Breast epithelium (tissue), 4 donors: ENCODE data around the gene PCDHGA8. TPM values are rescaled to one million over a fixed set of nuclear protein-coding genes. Genes with fewer than 3 reads are reported as not detected.
A peak's percentile ranks its signal among the peaks of the same experiment; 100 is the strongest.
"Not testable (repeated sequence)": the region's sequence is repeated elsewhere in the genome, so short reads cannot be mapped to it uniquely, and the experiment has no call there.

Experiments
- DNase-seq, 2 donors: peaks; one replicate each; pipeline ENCODE4 v3.0.0-alpha.2; 2019; ENCODE audit warnings: low spot score in 2 of 2
- H3K27ac ChIP-seq, 2 donors: fragments of 200-600 bp; sonication (generic) in 1 of 2; one replicate each; pipeline ENCODE4 v1.5.1; 2016 to 2019; ENCODE audit warnings: mild to moderate bottlenecking in 1 of 2
- H3K27me3 ChIP-seq, 2 donors: fragments of 200-600 bp; sonication (generic) in 1 of 2; one replicate each; pipeline versions ENCODE4 v1.5.1 to v1.6.0; 2017 to 2019; ENCODE audit warnings: control low read depth in 1 of 2, mild to moderate bottlenecking in 1 of 2
- H3K36me3 ChIP-seq: fragments of 200-600 bp; one replicate; pipeline ENCODE4 v1.5.1; 2019
- H3K4me1 ChIP-seq, 2 donors: fragments of 200-600 bp; sonication (generic); one replicate each; pipeline ENCODE4 v1.5.1; 2016 to 2019; ENCODE audit warnings: control low read depth in 1 of 2
- H3K4me3 ChIP-seq, 3 donors: fragments of 200-600 bp; sonication (generic); 1 replicate in 2 of 3; 2 replicates in 1 of 3; pipeline ENCODE4 v1.5.1; 2016 to 2019; ENCODE audit warnings: mild to moderate bottlenecking in 3 of 3, moderate library complexity in 2 of 3
- H3K9me3 ChIP-seq, 2 donors: fragments of 200-600 bp; sonication (generic) in 1 of 2; one replicate each; pipeline ENCODE4 v1.5.1; 2016 to 2019; ENCODE audit warnings: control low read depth in 1 of 2
- CTCF ChIP-seq, 3 donors: fragments of 450-650 bp; IDR thresholded peaks; one replicate each; pipeline ENCODE4 v1.5.1; 2016 to 2017; ENCODE audit warnings: antibody characterized with exemption in 3 of 3, mild to moderate bottlenecking in 3 of 3, moderate library complexity in 3 of 3
- POLR2A ChIP-seq: fragments of 450-650 bp; IDR thresholded peaks from one replicate; pipeline ENCODE4 v1.6.1; 2016; ENCODE audit warnings: antibody characterized with exemption, mild to moderate bottlenecking, moderate library complexity
- POLR2AphosphoS5 ChIP-seq, 3 donors: sonication (generic); formaldehyde crosslinking; IDR thresholded peaks; one replicate each; pipeline ENCODE4 v1.6.1; 2017; ENCODE audit warnings: antibody characterized with exemption in 3 of 3
- intact Hi-C: fragments of 100-400 bp; cut with DNase I; formaldehyde crosslinking; loops from one replicate; pipeline ENCODE4 v1.15.1; 2023; ENCODE audit warnings: low total_unique reads
- total RNA-seq, 3 donors: library from RNA; depleted of rRNA; stranded (reverse); fragments of >200 nt; gene quantifications; one replicate each; pipeline ENCODE4 v1.1.0, GENCODE V29; 2016

PCDHGA8 gene
- total RNA-seq, 3 donors from 2014 or later, result 2.6 to 7.2 (median 6.0) TPM

GRCh38 chr5:141402553-141403243 lies 10.3 kb downstream of the PCDHGA8 start, which contains the start of gene PCDHGA9:
Gene PCDHGA9, plus strand, starts transcription at chr5:141402778. Its CDS starts 175 bp downstream, at chr5:141402953.
- H3K4me3 ChIP-seq, result peak within 1 kb of the TSS; percentile 27 to 57 (median 35)
- H3K27me3 ChIP-seq, result no peaks in the 10 kb centered on the region
- H3K4me1 ChIP-seq, result no peaks in the 10 kb centered on the region
- H3K9me3 ChIP-seq, result peaks cover 77 to 96% of the 10 kb centered on the region in 2 donors
- no peak for DNase-seq
- intact Hi-C loops, result loop anchor here (5.0 kb wide), 1 partner anchor 125 kb away; no protein-coding TSS in a partner anchor
- H3K36me3 ChIP-seq, result no peaks in the 10 kb centered on the region
- peak within 1 kb of the TSS in 1 of 2 donors; percentile 0 for H3K27ac ChIP-seq
- TF ChIP-seq POLR2AphosphoS5 (IDR thresholded peaks at IDR 0.05) (no peak), CTCF (IDR thresholded peaks at IDR 0.05) (no peak), POLR2A (no peak)

DNA sequence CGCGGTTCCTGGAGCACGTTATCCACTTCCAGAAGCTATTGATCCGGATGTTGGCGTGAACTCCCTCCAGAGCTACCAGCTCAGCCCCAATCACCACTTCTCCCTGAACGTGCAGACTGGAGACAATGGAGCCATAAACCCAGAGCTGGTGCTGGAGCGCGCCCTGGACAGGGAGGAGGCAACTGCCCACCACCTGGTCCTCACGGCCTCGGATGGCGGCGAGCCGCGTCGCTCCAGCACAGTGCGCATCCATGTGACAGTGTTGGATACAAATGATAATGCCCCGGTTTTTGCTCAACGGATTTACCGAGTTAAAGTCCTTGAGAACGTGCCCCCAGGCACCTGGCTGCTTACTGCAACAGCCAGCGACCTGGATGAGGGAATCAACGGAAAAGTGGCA lies 11.0 kb downstream of the PCDHGA8 start:
- Histone ChIP-seq H3K4me1 (no peaks in the 10 kb centered on the region), H3K9me3 (peaks cover 79 to 100% of the 10 kb centered on the region in 2 donors), H3K27ac (no peak overlapping the region), H3K4me3 (peak overlapping the region; percentile 27 to 57 (median 35)), H3K27me3 (no peaks in the 10 kb centered on the region), H3K36me3 (no peaks in the 10 kb centered on the region)
- no peak for DNase-seq
- intact Hi-C loops, result loop anchor here (5.0 kb wide), 1 partner anchor 124 kb away; no protein-coding TSS in a partner anchor
- TF ChIP-seq CTCF (IDR thresholded peaks at IDR 0.05), result no peak
- no peak for TF ChIP-seq POLR2A
- no peak for TF ChIP-seq POLR2AphosphoS5 (IDR thresholded peaks at IDR 0.05)

DNA sequence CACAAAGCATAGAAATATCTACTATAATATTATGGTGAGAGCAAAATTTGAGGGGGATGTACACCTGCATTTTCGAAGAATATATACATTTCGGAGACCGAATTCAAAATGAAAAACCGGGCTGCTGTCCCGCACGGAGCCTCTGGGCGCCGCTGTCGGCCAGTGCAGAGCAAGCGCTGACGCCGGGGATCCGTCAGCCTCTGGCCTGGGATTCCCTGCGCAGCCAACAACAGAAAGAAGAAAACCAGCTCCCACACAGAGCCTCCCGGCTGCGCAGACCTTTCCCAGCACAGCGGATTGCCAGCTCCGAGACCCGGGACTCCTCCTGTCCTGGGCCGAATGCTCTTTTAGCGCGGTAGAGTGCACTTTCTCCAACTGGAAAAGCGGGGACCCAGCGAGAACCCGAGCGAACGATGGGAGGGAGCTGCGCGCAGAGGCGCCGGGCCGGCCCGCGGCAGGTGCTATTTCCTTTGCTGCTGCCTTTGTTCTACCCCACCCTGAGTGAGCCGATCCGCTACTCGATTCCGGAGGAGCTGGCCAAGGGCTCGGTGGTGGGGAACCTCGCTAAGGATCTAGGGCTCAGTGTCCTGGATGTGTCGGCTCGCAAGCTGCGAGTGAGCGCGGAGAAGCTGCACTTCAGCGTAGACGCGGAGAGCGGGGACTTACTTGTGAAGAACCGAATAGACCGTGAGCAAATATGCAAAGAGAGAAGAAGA lies 15.5 kb downstream of the PCDHGA8 start, which contains the start of gene PCDHGB6:
Gene PCDHGB6, plus strand, starts transcription at position 232 of the 716 bp plus-strand sequence. Its CDS starts 182 bp downstream, at position 414.
- H3K36me3 ChIP-seq, DNase-seq, intact Hi-C loops, H3K4me1 ChIP-seq, H3K27me3 ChIP-seq, H3K27ac ChIP-seq: not testable (repeated sequence)
- H3K9me3 ChIP-seq, result peaks cover 79 to 100% of the 10 kb centered on the region in 2 donors
- H3K4me3 ChIP-seq, result peak within 1 kb of the TSS; percentile 20 to 58 (median 23)
- peak in 2 of 3 donors; percentile 20 to 29 for TF ChIP-seq CTCF (IDR thresholded peaks at IDR 0.05)

- no peak for DNase-seq
- Histone ChIP-seq H3K27me3 (no peaks in the 10 kb centered on the region), H3K9me3 (peaks cover 79 to 100% of the 10 kb centered on the region in 2 donors), H3K4me1 (no peaks in the 10 kb centered on the region), H3K36me3 (no peaks in the 10 kb centered on the region), H3K27ac (no peak overlapping the region), H3K4me3 (peak overlapping the region in 1 of 3 donors; percentile 3)
- TF ChIP-seq POLR2A (no peak), CTCF (IDR thresholded peaks at IDR 0.05) (no peak)
- intact Hi-C loops, result loop anchor here (1.0 kb wide), 1 partner anchor 9 kb away; no protein-coding TSS in a partner anchor
Observed at GRCh38 chr5:141409598-141410306, 17.3 kb downstream of the PCDHGA8 start.
